K562 (cell line): Measurements from ENCODE around the gene OTUB2. TPM values are rescaled to one million over a fixed set of nuclear protein-coding genes. Genes with fewer than 3 reads are reported as not detected.

Experiments used
- ATAC-seq: fragments of 200-7000 bp; cut with Tn5 transposase; 3 replicates; pipeline ENCODE4 v1.9.1; 2020; ENCODE audit warnings: moderate library complexity
- BruUV-seq: library from RNA; stranded (reverse); fragments of 400-500 nt; replicated peaks from 2 replicates; lab custom pipeline; 2021; lab: Mats Ljungman, UMichigan
- CTCF ChIA-PET: fragments of 300-600 bp; formaldehyde crosslinking; extraction: SDS; loops from one replicate; lab custom pipeline; 2021; ENCODE audit warnings: low intra/inter-chr PET ratio; lab: Yijun Ruan, JAX
- POLR2A ChIA-PET: fragments of 300-600, 350-650 bp; sonication (Branson Sonifier 250); formaldehyde crosslinking; extraction: SDS; loops from one replicate; lab custom pipeline; 2021; ENCODE audit warnings: antibody characterized with exemption, inconsistent platforms; lab: Yijun Ruan, JAX
- DNase-seq, 4 experiments: peaks; one replicate each; pipeline versions ENCODE4 v3.0.0 to v3.0.0-alpha.2; 2011 to 2018; ENCODE audit warnings: low spot score in 3 of 4, mixed read lengths in 3 of 4; ENCODE audit errors: extremely low read depth in 1 of 4
- FAIRE-seq: peaks from 2 replicates; lab custom pipeline; 2011; peaks lifted over from hg19 to GRCh38; lab: Jason Lieb, UNC
- H2AFZ ChIP-seq: 2 replicates; pipeline ENCODE4 v1.6.0; 2011; ENCODE audit warnings: low read depth, low read length, control low read depth, inconsistent platforms
- H3K27ac ChIP-seq: fragments of 200-600 bp; 3 replicates; pipeline ENCODE4 v1.8.0; 2011; ENCODE audit warnings: low read depth, mild to moderate bottlenecking, control low read depth, inconsistent platforms, low read length, moderate library complexity, mixed read lengths; ENCODE audit errors: extremely low read depth
- H3K27me3 ChIP-seq, 2 experiments: fragments of 300-600 bp in 1 of 2; 2 replicates in 1 of 2; 3 replicates in 1 of 2; pipeline versions ENCODE4 v1.6.0 to v1.8.0; 2011; ENCODE audit warnings: inconsistent platforms in 2 of 2, low read length in 2 of 2, mild to moderate bottlenecking in 1 of 2, mixed read lengths in 1 of 2, moderate library complexity in 1 of 2; ENCODE audit not compliant: control insufficient read depth in 2 of 2, insufficient read depth in 2 of 2
- H3K36me3 ChIP-seq: fragments of 300-600 bp; 3 replicates; pipeline ENCODE4 v1.8.0; 2011; ENCODE audit warnings: mild to moderate bottlenecking, low read length, inconsistent platforms; ENCODE audit not compliant: control insufficient read depth, insufficient read depth
- H3K4me1 ChIP-seq, 2 experiments: fragments of 200-600 bp in 1 of 2; replicated peaks in 1 of 2; 2 replicates in 1 of 2; 3 replicates in 1 of 2; pipeline versions ENCODE4 v1.5.1 to v1.8.0; 2011; ENCODE audit warnings: inconsistent platforms in 2 of 2, low read length in 2 of 2, mild to moderate bottlenecking in 1 of 2, mixed read lengths in 1 of 2, moderate library complexity in 1 of 2; ENCODE audit not compliant: control insufficient read depth in 2 of 2, insufficient read depth in 2 of 2
- H3K4me2 ChIP-seq: 2 replicates; pipeline ENCODE4 v1.6.1; 2011; ENCODE audit warnings: low read length, control low read depth, inconsistent platforms, mixed read lengths; ENCODE audit not compliant: insufficient read depth
- H3K4me3 ChIP-seq: fragments of 200-600 bp; sonication (generic), shearing (Covaris generic); 2 replicates; pipeline ENCODE4 v1.5.1; 2016; ENCODE audit warnings: control low read depth, inconsistent platforms
- H3K79me2 ChIP-seq: fragments of 200-600 bp; 3 replicates; pipeline ENCODE4 v1.8.0; 2011; ENCODE audit warnings: low read length, inconsistent platforms; ENCODE audit not compliant: control insufficient read depth, insufficient read depth
- H3K9ac ChIP-seq, 2 experiments: 2 replicates each; pipeline versions ENCODE4 v1.6.0 to v1.6.1; 2011; ENCODE audit warnings: low read depth in 2 of 2, low read length in 2 of 2, control low read depth in 1 of 2, inconsistent platforms in 1 of 2, mild to moderate bottlenecking in 1 of 2, mixed read lengths in 1 of 2; ENCODE audit not compliant: insufficient read depth in 1 of 2
- H3K9me1 ChIP-seq: one replicate; pipeline ENCODE4 v1.6.0; 2011; ENCODE audit warnings: inconsistent platforms, mild to moderate bottlenecking, low read length, moderate library complexity; ENCODE audit not compliant: control insufficient read depth, insufficient read depth
- H3K9me3 ChIP-seq: replicated peaks from 2 replicates; pipeline ENCODE4 v1.5.1; 2011; ENCODE audit warnings: low read depth, low read length, inconsistent platforms; ENCODE audit not compliant: control insufficient read depth, insufficient read depth
- H4K20me1 ChIP-seq: replicated peaks from 2 replicates; pipeline ENCODE4 v1.6.1; 2011; ENCODE audit warnings: low read length, inconsistent platforms, mixed read lengths; ENCODE audit not compliant: control insufficient read depth, insufficient read depth
- ATF7 ChIP-seq: fragments of 450-650 bp; IDR thresholded peaks from 2 replicates; pipeline ENCODE4 v1.7.1; 2014; ENCODE audit warnings: mild to moderate bottlenecking, moderate library complexity
- BDP1 ChIP-seq: IDR thresholded peaks from 3 replicates; pipeline ENCODE4 v1.6.1; 2011; ENCODE audit not compliant: insufficient read length, insufficient read depth
- CBFA2T3 ChIP-seq: fragments of 450-650 bp; IDR thresholded peaks from 2 replicates; pipeline ENCODE4 v1.6.1; 2017
- DIDO1 ChIP-seq: fragments of 450-650 bp; IDR thresholded peaks from 2 replicates; pipeline ENCODE4 v1.6.1; 2016; ENCODE audit warnings: low read depth, missing biosample characterization, missing genetic modification characterization
- EWSR1 ChIP-seq: fragments of 450-650 bp; IDR thresholded peaks from 2 replicates; pipeline ENCODE4 v1.6.1; 2018; ENCODE audit warnings: borderline replicate concordance, mild to moderate bottlenecking, low read depth, moderate library complexity; ENCODE audit not compliant: partially characterized antibody
- FOXP1 ChIP-seq: sonication (generic); formaldehyde crosslinking; IDR thresholded peaks from 2 replicates; pipeline ENCODE4 v1.8.0; 2022; ENCODE audit warnings: mild to moderate bottlenecking, missing genetic modification reagents
- NCOA1 ChIP-seq: fragments of 450-650 bp; IDR thresholded peaks from 2 replicates; pipeline ENCODE4 v1.6.1; 2016; ENCODE audit warnings: low read depth
- NFE2 ChIP-seq: IDR thresholded peaks from 2 replicates; pipeline ENCODE4 v1.6.1; 2014; ENCODE audit warnings: antibody characterized with exemption, low read depth
- POLR2A ChIP-seq: fragments of 450-650 bp; conservative IDR thresholded peaks from 2 replicates; pipeline ENCODE4 v1.6.1; 2016
- PURB ChIP-seq: sonication (generic); formaldehyde crosslinking; IDR thresholded peaks from 2 replicates; pipeline ENCODE4 v1.9.0; 2021; ENCODE audit warnings: low read depth, mild to moderate bottlenecking, missing genetic modification reagents
- SRSF7 ChIP-seq: fragments of 200-400 bp; formaldehyde crosslinking; optimal IDR thresholded peaks from 2 replicates; pipeline ENCODE3; 2017; ENCODE audit warnings: mild to moderate bottlenecking, low read depth, low read length
- STAT5B ChIP-seq: fragments of 250-450 bp; sonication (Bioruptor Pico); IDR thresholded peaks from 2 replicates; pipeline ENCODE4 v1.8.0; 2021; ENCODE audit warnings: mild to moderate bottlenecking, inconsistent platforms
- ZFP1 ChIP-seq: fragments of 450-650 bp; formaldehyde crosslinking; IDR thresholded peaks from 2 replicates; pipeline ENCODE4 v1.4.0; 2020; ENCODE audit warnings: mild to moderate bottlenecking, mixed read lengths
- ZNF143 ChIP-seq: sonication (generic); formaldehyde crosslinking; IDR thresholded peaks from 2 replicates; pipeline ENCODE4 v1.9.0; 2022; ENCODE audit warnings: mild to moderate bottlenecking, missing genetic modification reagents
- ZSCAN32 ChIP-seq: fragments of 450-650 bp; formaldehyde crosslinking; IDR thresholded peaks from 2 replicates; pipeline ENCODE4 v1.4.0; 2020; ENCODE audit warnings: mild to moderate bottlenecking, moderate library complexity
- WGBS: fragments of 100-300 bp; shearing (Covaris generic); methylation state at CpG from one replicate; pipeline ENCODE4 v1.1.6; 2016; ENCODE audit warnings: low coverage, mixed read lengths; ENCODE audit not compliant: insufficient coverage; ENCODE audit errors: missing lambda C conversion rate; 5-methylcytosine and 5-hydroxymethylcytosine counted together
- in situ Hi-C: fragments of 300-500 bp; cut with MboI; formaldehyde crosslinking; loops from 4 replicates; pipeline ENCODE4 v1.15.0; 2018; ENCODE audit warnings: inconsistent platforms, mixed read lengths
- intact Hi-C: fragments of 100-400 bp; cut with micrococcal nuclease; formaldehyde crosslinking; loops from 2 replicates; pipeline ENCODE4 v1.14.2; 2022
- polyA plus RNA-seq, 8 experiments: library from polyadenylated mRNA; depleted of rRNA in 4 of 8; stranded (reverse) in 5 of 8; unstranded in 3 of 8; fragments of >200 nt; fragmentation: Nextera tagmentation in 2 of 8; fragmentation: Illumina TruSeq in 1 of 8; extraction: Ambion mirVana in 2 of 8; extraction: Trizol in 1 of 8; gene quantifications; 2 replicates each; pipeline versions ENCODE4 v1.2.1 to v1.2.3, GENCODE V29; 2011 to 2014; ENCODE audit warnings: inconsistent platforms in 1 of 8, missing spikeins in 1 of 8
- total RNA-seq, 7 experiments: library from RNA; depleted of rRNA in 6 of 7; stranded (reverse); fragments of >200 nt in 6 of 7; fragmentation: Illumina TruSeq in 2 of 7; extraction: Trizol in 2 of 7; gene quantifications; 2 replicates each; pipeline versions ENCODE4 v1.2.1 to v1.2.3, GENCODE V29; 2011 to 2021; ENCODE audit warnings: low replicate concordance in 1 of 7
- TF ChIP-seq, protein P1 (sequence below): fragments of 250-450 bp; sonication (Bioruptor Pico); IDR thresholded peaks from 2 replicates; pipeline ENCODE4 v1.5.0; 2020; ENCODE audit warnings: mild to moderate bottlenecking, borderline replicate concordance
- TF ChIP-seq, protein P2 (sequence below): fragments of 250-450 bp; sonication (Bioruptor Pico); IDR thresholded peaks from 2 replicates; pipeline ENCODE4 v1.9.0; 2021; ENCODE audit warnings: mild to moderate bottlenecking

Gene OTUB2
- total and polyA plus RNA-seq, 9 of the 15 experiments (the other 6 are each of a cell fraction or from before 2014, with no cell fraction given): 0.01 to 0.31 (median 0.11) TPM

GRCh38 chr14:94019329-94019728 is 6.8 kb upstream of the OTUB2 start:
- Histone ChIP-seq H4K20me1 (no peaks in the 10 kb centered on the region), H3K9ac (no peak overlapping the region), H3K4me2 (no peak overlapping the region), H3K9me1 (no peaks in the 10 kb centered on the region), H3K36me3 (no peaks in the 10 kb centered on the region), H2AFZ (no peak overlapping the region), H3K4me1 (no peaks in the 10 kb centered on the region), H3K4me3 (no peak overlapping the region), H3K27ac (no peak overlapping the region), H3K9me3 (no peaks in the 10 kb centered on the region), H3K27me3 (peaks cover 0 to 31% of the 10 kb centered on the region in 2 experiments; a peak in 3 of 5 replicates), H3K79me2 (no peaks in the 10 kb centered on the region)
- ChIA-PET POLR2A (interaction anchor here (0.6 kb wide), 1 partner anchor 46 kb away, joined by 3 read pairs; no protein-coding TSS in a partner anchor), CTCF (no interaction called here)
- no peak for ATAC-seq
- TF ChIP-seq FOXP1 (CRISPR knock-in tag): no peak
- TF ChIP-seq, protein P1, sequence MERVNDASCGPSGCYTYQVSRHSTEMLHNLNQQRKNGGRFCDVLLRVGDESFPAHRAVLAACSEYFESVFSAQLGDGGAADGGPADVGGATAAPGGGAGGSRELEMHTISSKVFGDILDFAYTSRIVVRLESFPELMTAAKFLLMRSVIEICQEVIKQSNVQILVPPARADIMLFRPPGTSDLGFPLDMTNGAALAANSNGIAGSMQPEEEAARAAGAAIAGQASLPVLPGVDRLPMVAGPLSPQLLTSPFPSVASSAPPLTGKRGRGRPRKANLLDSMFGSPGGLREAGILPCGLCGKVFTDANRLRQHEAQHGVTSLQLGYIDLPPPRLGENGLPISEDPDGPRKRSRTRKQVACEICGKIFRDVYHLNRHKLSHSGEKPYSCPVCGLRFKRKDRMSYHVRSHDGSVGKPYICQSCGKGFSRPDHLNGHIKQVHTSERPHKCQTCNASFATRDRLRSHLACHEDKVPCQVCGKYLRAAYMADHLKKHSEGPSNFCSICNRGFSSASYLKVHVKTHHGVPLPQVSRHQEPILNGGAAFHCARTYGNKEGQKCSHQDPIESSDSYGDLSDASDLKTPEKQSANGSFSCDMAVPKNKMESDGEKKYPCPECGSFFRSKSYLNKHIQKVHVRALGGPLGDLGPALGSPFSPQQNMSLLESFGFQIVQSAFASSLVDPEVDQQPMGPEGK (CRISPR knock-in tag): no peak
- TF ChIP-seq SRSF7: no peak
- no peak for TF ChIP-seq ATF7
- TF ChIP-seq, protein P2, sequence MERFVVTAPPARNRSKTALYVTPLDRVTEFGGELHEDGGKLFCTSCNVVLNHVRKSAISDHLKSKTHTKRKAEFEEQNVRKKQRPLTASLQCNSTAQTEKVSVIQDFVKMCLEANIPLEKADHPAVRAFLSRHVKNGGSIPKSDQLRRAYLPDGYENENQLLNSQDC (CRISPR knock-in tag): no peak
- no peak for TF ChIP-seq ZNF143 (CRISPR knock-in tag)
- no peak for TF ChIP-seq STAT5B (CRISPR knock-in tag)
- no peak for TF ChIP-seq ZFP1
- no peak for TF ChIP-seq ZSCAN32 (CRISPR knock-in tag)
- no peak for TF ChIP-seq EWSR1
- no peak for TF ChIP-seq CBFA2T3
- TF ChIP-seq BDP1: no peak
- no peak for TF ChIP-seq NFE2
- TF ChIP-seq POLR2A: no peak
- TF ChIP-seq DIDO1 (tag): no peak
- no peak for TF ChIP-seq PURB (CRISPR knock-in tag)
- no peak for TF ChIP-seq NCOA1
- intact Hi-C loops: no loop called here
- WGBS: 7% methylated on average over 2 of the region's 6 CpGs
- in situ Hi-C loops: no loop called here
- no peak for FAIRE-seq
- BruUV-seq: no TSS peak
- DNase-seq: no peak
